Lower lobe of right lung (tissue), 2 donors: ENCODE data around the gene BACH2. TPM values are rescaled to one million over a fixed set of nuclear protein-coding genes. Genes with fewer than 3 reads are reported as not detected.

Experiments used
- ATAC-seq, 2 donors: fragments of 200-7000 bp; cut with Tn5 transposase; one replicate each; pipeline ENCODE4 v1.9.1; 2020 to 2022; ENCODE audit warnings: mild to moderate bottlenecking in 2 of 2, moderate library complexity in 2 of 2
- DNase-seq: peaks from one replicate; pipeline ENCODE4 v3.0.0-alpha.2; 2020
- H3K27ac ChIP-seq: fragments of 200-600 bp; one replicate; pipeline ENCODE4 v1.8.0; 2022
- H3K27me3 ChIP-seq: fragments of 200-600 bp; one replicate; pipeline ENCODE4 v1.8.0; 2022; ENCODE audit warnings: low read depth
- H3K36me3 ChIP-seq: fragments of 200-600 bp; one replicate; pipeline ENCODE4 v1.8.0; 2022; ENCODE audit warnings: mild to moderate bottlenecking
- H3K4me1 ChIP-seq: fragments of 200-600 bp; one replicate; pipeline ENCODE4 v1.8.0; 2022
- H3K4me3 ChIP-seq: fragments of 200-600 bp; one replicate; pipeline ENCODE4 v1.8.0; 2022; ENCODE audit warnings: mild to moderate bottlenecking
- H3K9me3 ChIP-seq: fragments of 200-600 bp; one replicate; pipeline ENCODE4 v1.8.0; 2022
- intact Hi-C: fragments of 100-400 bp; cut with DNase I; formaldehyde crosslinking; loops from one replicate; pipeline ENCODE4 v1.11.0; 2022
- total RNA-seq: library from RNA; stranded (reverse); fragmentation: NEBNext Ultra II Directional; extraction: Animal tissue kit (Norgen Biotek cat#: 25700); gene quantifications from one replicate; pipeline ENCODE4 v1.2.1, GENCODE V29; 2021
- TF ChIP-seq, protein P1 (sequence below): fragments of 200-600 bp; IDR thresholded peaks from one replicate; pipeline ENCODE4 v1.8.0; 2022; ENCODE audit warnings: antibody characterized with exemption, mild to moderate bottlenecking
- donor health status: DM: no; HTN: yes; CAD: no; lungs with severe emphysema.

The BACH2 gene
- total RNA-seq, 1 donor from 2014 or later, result 6.3 TPM

DNA sequence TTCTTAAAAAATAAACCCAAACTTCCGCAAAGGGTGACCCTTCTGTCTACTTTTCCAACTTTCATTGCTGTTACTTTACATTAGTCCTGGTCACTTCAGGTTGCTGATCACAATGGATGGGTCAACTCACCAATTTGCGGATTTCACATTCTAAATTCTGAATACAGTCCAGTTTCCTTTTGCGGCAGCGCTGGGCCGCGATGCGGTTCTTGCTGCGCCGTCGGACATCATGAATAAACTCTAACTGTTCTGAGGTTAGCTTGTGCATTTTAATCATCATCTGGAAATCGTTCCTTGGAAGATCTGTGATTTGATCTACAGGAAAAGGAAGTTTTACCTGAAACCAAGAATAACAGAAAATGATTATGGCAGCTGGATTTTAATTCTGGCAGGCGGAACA lies 358.6 kb downstream of the BACH2 start:
- Histone ChIP-seq H3K27ac (no peak overlapping the region), H3K9me3 (no peaks in the 10 kb centered on the region), H3K4me3 (no peak overlapping the region), H3K27me3 (no peaks in the 10 kb centered on the region), H3K4me1 (peaks cover 13% of the 10 kb centered on the region), H3K36me3 (no peaks in the 10 kb centered on the region)
- TF ChIP-seq, protein P1, sequence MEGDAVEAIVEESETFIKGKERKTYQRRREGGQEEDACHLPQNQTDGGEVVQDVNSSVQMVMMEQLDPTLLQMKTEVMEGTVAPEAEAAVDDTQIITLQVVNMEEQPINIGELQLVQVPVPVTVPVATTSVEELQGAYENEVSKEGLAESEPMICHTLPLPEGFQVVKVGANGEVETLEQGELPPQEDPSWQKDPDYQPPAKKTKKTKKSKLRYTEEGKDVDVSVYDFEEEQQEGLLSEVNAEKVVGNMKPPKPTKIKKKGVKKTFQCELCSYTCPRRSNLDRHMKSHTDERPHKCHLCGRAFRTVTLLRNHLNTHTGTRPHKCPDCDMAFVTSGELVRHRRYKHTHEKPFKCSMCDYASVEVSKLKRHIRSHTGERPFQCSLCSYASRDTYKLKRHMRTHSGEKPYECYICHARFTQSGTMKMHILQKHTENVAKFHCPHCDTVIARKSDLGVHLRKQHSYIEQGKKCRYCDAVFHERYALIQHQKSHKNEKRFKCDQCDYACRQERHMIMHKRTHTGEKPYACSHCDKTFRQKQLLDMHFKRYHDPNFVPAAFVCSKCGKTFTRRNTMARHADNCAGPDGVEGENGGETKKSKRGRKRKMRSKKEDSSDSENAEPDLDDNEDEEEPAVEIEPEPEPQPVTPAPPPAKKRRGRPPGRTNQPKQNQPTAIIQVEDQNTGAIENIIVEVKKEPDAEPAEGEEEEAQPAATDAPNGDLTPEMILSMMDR, result no peak
- intact Hi-C loops, result no loop called here
- no peak for ATAC-seq
- no peak for DNase-seq

DNA sequence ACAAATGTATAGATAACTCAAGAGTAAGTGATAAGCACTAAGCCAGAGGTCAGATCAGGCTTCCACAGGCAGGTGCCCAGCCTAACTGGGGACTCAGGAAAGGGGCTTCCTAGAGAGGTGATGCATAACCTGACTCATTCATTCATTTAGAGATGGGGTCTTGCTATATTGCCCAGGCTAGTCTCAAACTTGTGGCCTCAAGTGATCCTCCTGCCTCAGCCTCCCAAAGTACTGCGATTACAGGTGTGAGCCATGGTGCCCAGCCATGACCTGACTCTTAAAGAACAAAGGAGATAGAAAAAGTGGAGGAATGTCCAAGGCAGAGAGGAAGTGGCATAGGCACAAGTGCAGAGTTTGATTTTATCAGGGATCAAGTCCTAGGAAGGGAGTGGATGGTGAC lies 360.5 kb downstream of the BACH2 start:
- no peak for ATAC-seq
- intact Hi-C loops, result no loop called here
- peaks cover 12% of the 10 kb centered on the region for H3K4me1 ChIP-seq
- no peaks in the 10 kb centered on the region for H3K27me3 ChIP-seq
- H3K4me3 ChIP-seq, result no peak overlapping the region
- H3K27ac ChIP-seq, result no peak overlapping the region
- DNase-seq, result no peak
- H3K36me3 ChIP-seq, result peaks cover 5% of the 10 kb centered on the region
- TF ChIP-seq, protein P1, result no peak
- no peaks in the 10 kb centered on the region for H3K9me3 ChIP-seq

DNA sequence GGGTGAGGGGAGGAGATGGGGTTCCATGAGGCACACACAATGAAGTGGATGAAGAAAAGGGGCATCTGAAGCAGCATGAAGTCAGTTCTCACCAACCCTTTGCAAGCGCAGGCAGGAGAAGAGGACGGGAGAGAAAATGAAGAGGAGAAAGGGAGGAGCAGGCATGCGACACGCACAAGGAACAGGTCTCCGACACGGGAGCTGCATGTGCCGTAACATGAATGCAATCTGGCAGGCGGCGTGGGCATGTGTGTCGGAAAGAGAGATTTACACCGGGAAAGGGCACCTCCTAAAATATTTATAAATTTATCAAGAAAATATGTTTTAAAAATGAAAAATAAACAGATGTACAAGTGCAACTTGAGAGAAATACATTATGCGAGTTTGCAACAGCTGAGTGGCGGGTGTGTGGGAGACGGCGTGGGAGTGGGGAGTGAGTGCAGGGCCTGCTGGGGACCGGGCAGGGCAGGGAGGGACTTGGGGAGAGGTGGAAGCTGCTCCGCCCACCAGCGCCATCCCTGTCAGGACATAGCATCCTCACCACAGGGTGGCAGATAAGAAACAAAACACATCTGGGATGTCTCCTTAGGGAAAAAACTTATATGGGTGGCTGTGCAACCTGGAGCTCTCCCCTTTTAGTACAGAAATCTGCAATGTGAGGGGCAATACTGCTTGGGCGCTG lies 361.8 kb downstream of the BACH2 start:
- intact Hi-C loops, result no loop called here

DNA sequence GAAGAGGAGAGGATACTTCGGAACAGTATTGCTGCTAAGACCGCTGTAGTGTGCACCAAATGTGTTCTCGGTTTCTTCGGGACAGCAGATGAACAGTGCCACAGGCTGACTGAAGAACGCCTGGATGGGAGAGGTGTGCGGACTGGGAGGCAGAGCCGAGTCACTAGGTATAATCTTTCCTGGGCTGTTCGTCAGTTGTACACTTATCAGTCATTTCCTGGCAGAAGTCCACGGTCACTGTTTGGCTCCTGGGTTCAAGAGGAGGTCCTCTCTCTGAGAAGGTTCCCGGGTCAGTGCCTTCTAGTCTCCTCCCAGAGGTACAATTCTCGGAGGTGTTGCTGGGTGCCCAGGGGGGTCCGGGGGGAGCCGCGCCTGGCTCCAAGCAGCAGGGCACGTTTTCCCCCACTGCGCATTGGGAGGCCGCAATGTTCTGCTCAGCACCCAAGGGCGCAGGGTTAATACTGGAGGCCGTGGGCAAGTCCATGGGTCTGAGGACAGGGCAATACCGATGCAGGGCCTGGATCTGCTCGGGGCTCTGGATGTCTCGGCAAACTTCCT lies 364.3 kb downstream of the BACH2 start:
- H3K4me3 ChIP-seq, result no peak overlapping the region
- no peak overlapping the region for H3K27ac ChIP-seq
- ATAC-seq (no peak), DNase-seq (no peak)
- H3K36me3 ChIP-seq, result peaks cover 5% of the 10 kb centered on the region
- intact Hi-C loops, result no loop called here
- no peaks in the 10 kb centered on the region for H3K27me3 ChIP-seq
- no peaks in the 10 kb centered on the region for H3K9me3 ChIP-seq
- TF ChIP-seq, protein P1, result no peak
- peaks cover 5% of the 10 kb centered on the region for H3K4me1 ChIP-seq

More for the DNA sequence above, 361.8 kb downstream of the BACH2 start:
- Histone ChIP-seq H3K4me1 (peaks cover 5% of the 10 kb centered on the region), H3K27me3 (no peaks in the 10 kb centered on the region), H3K4me3 (no peak overlapping the region), H3K27ac (no peak overlapping the region), H3K36me3 (peaks cover 5% of the 10 kb centered on the region), H3K9me3 (no peaks in the 10 kb centered on the region)
- ATAC-seq (no peak), DNase-seq (no peak)
- TF ChIP-seq, protein P1, result no peak

DNA sequence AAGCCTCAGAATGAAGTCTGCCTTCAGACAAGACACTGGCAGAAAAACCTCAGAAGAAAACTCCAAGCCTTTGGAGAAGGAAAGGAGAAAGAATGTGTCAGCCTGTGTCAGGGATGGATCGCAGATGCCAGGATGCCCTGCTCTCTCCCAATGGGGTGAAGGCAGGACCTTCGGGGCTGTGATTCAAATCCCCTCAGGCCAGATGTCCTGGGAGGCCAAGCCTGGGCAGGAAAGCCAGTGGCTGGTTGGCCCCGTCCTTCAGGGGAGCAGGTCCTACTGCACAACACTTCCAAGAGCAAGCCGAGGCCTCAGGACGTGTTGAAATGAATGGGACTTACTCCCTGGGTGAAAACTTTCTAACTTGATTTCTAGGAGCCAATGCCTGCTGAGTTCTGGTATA lies 365.9 kb downstream of the BACH2 start:
- no peaks in the 10 kb centered on the region for H3K27me3 ChIP-seq
- DNase-seq (no peak), ATAC-seq (peak in 1 of 2 donors; percentile 32)
- no peaks in the 10 kb centered on the region for H3K9me3 ChIP-seq
- peaks cover 5% of the 10 kb centered on the region for H3K36me3 ChIP-seq
- H3K4me3 ChIP-seq, result no peak overlapping the region
- H3K27ac ChIP-seq, result no peak overlapping the region
- intact Hi-C loops, result no loop called here
- peaks cover 5% of the 10 kb centered on the region for H3K4me1 ChIP-seq
- TF ChIP-seq, protein P1, result no peak
